Raji (cell line): Measurements from ENCODE around the gene TMEM176B.

Source experiments
- POLR2A ChIP-seq: IDR thresholded peaks from 2 replicates; pipeline ENCODE4 v1.6.1; 2011; ENCODE audit warnings: low read depth, low read length, control low read depth; ENCODE audit not compliant: insufficient read depth

TMEM176B gene

GRCh38 chr7:150799741-150800580 is at the start of gene TMEM176B:
Gene TMEM176B, minus strand, starts transcription at chr7:150800364. Its CDS starts 3,795 bp downstream, at chr7:150796569.
- no peak for TF ChIP-seq POLR2A

GRCh38 chr7:150849204-150849775 is 49.1 kb upstream of the TMEM176B start:
- no peak for TF ChIP-seq POLR2A

GRCh38 chr7:150848561-150849115 is 48.5 kb upstream of the TMEM176B start:
- TF ChIP-seq POLR2A: no peak

- no peak for TF ChIP-seq POLR2A
Measured at GRCh38 chr7:150848111-150848510, 47.9 kb upstream of the TMEM176B start.

GRCh38 chr7:150847536-150847935 is 47.4 kb upstream of the TMEM176B start:
- TF ChIP-seq POLR2A: no peak

- no peak for TF ChIP-seq POLR2A
Measured at GRCh38 chr7:150846291-150847115, 46.3 kb upstream of the TMEM176B start.

GRCh38 chr7:150845421-150845861 is 45.3 kb upstream of the TMEM176B start:
- TF ChIP-seq POLR2A: no peak

GRCh38 chr7:150842716-150843115 is 42.6 kb upstream of the TMEM176B start:
- TF ChIP-seq POLR2A: no peak

GRCh38 chr7:150842018-150842417 is 41.9 kb upstream of the TMEM176B start:
- no peak for TF ChIP-seq POLR2A

GRCh38 chr7:150838965-150839650 is 38.9 kb upstream of the TMEM176B start:
- TF ChIP-seq POLR2A: no peak

GRCh38 chr7:150835702-150836280 is 35.6 kb upstream of the TMEM176B start:
- TF ChIP-seq POLR2A: no peak

- TF ChIP-seq POLR2A: no peak
Measured at GRCh38 chr7:150835019-150835418, 34.9 kb upstream of the TMEM176B start.

- TF ChIP-seq POLR2A: no peak
Measured at GRCh38 chr7:150831851-150832250, 31.7 kb upstream of the TMEM176B start.

GRCh38 chr7:150830937-150831336 is 30.8 kb upstream of the TMEM176B start:
- no peak for TF ChIP-seq POLR2A
